Choroid plexus epithelial cell (primary cell): ENCODE results near the gene MAP3K20.
A peak's percentile ranks its signal among the peaks of the same experiment; 100 is the strongest.
"Not testable (repeated sequence)": the region's sequence is repeated elsewhere in the genome, so short reads cannot be mapped to it uniquely, and the experiment has no call there.

Experiments used
- DNase-seq: peaks from one replicate; pipeline ENCODE4 v3.0.0-alpha.2; 2010; ENCODE audit warnings: low read depth
- H3K4me3 ChIP-seq: 2 replicates; pipeline ENCODE4 v1.5.1; 2011; ENCODE audit warnings: low read depth, mild to moderate bottlenecking, control low read depth, low read length, moderate library complexity
- CTCF ChIP-seq: conservative IDR thresholded peaks from 2 replicates; pipeline ENCODE4 v1.5.1; 2011; ENCODE audit warnings: low read depth, mild to moderate bottlenecking, control low read depth, inconsistent platforms, low read length, moderate library complexity

The MAP3K20 gene

DNA sequence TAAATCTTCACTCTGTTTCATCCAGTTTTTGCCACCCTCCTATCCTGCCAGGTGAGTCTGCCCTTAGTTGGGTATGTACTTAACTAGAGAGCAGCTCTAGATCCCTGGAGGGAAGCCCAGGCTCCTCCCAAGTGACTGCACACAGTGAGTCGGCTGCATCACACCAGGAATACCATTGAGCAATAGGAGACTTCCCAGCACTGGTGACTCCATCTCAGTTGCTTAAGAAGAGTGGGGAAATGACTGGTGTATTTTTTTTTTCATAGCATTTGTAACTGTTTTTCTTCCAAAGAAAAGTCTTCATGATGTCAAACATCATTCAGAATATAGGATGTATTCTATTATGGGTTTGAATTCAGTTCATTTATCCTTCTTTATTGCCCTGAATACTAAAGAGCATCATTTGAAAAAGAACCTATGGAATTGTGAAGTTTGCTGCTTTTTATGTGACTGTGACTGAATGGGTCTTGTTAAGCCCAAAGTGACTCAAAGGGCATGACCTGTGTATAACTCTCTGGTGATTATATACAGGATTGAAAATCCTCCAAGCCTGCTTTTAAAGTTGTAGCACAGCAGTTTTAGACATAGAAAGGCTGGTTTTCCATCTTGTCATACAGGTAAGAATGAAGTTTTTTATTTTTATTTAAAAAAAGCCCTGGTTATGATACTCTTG lies 84.3 kb downstream of the MAP3K20 start:
- DNase-seq: peak; percentile 99
- no peak for TF ChIP-seq CTCF
- no peak overlapping the region for H3K4me3 ChIP-seq

DNA sequence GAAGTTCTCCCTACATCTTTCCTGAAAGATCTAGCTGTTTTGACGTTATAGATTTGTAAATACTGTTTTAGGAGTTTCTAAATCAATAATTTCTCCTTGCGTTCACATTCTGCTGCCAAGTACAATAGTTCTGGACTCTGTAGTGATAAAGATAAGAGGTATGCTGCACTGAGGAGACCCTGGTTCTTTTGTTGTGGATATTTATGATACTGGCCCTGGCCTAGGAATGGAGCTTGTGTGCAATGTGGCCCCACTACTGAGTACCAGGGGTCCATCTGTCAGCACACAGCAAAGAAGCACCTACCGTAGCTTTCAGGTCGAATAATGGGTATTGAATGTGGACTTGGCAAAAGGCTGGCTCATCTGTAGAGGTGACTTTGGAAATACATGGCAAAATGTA lies 85.0 kb downstream of the MAP3K20 start:
- TF ChIP-seq CTCF: no peak
- no peak for DNase-seq
- H3K4me3 ChIP-seq: no peak overlapping the region

DNA sequence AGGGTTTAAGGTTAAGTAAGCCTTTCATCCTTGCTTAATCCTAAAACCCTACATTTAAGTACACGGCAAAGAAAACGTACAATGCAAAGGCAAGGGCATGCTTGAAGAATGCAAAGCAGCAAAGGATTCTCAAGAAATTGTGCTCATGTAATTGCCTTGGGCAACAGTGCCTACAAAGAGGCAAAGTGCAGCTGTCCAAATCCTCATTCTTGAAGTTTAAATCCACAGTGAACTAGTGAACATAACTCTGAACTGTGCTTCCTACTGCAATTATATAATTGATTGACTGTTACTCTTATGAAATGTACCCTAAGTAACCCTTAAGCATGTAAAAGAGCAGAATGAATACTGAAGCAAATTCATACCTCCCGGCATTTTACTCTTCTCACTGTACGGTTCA lies 85.4 kb downstream of the MAP3K20 start:
- DNase-seq: peak; percentile 41
- no peak for TF ChIP-seq CTCF
- H3K4me3 ChIP-seq: no peak overlapping the region

DNA sequence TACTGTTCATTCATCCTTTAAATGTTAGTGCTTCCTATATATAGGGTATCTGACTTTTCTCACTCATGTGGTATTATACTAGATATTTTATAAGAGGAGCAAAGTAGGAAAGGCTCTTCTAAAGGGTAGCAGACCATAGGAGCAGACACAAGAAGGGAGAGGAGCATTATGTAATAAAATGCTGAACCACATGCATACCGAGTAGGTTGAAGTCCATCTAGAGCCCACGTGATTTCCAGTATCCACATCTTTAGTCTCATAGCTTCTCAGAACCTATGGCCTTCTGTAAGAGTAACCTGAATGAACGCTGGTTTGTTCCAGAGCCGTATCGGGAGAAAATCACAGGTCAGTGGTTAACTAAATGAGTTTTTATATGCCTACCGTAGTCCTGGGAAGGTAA lies 85.9 kb downstream of the MAP3K20 start:
- no peak for DNase-seq
- TF ChIP-seq CTCF: no peak
- H3K4me3 ChIP-seq: no peak overlapping the region

GRCh38 chr2:173163357-173163756 lies 87.7 kb downstream of the MAP3K20 start:
- H3K4me3 ChIP-seq, DNase-seq: not testable (repeated sequence)

GRCh38 chr2:173164396-173164795 lies 88.8 kb downstream of the MAP3K20 start:
- no peak for DNase-seq
- no peak overlapping the region for H3K4me3 ChIP-seq
- no peak for TF ChIP-seq CTCF

GRCh38 chr2:173165443-173166238 lies 90.0 kb downstream of the MAP3K20 start:
- no peak for TF ChIP-seq CTCF
- no peak overlapping the region for H3K4me3 ChIP-seq
- no peak for DNase-seq
